MM.1S (cell line): ENCODE results near the gene CEP70.

Source experiments
- DNase-seq: peaks from one replicate; pipeline ENCODE4 v3.0.0-alpha.2; 2015
- H2AFZ ChIP-seq: fragments of 300-600 bp; sonication (generic); 2 replicates; pipeline ENCODE4 v1.6.0; 2016; ENCODE audit warnings: antibody characterized with exemption, low read length
- H3F3A ChIP-seq: fragments of 300-600 bp; sonication (generic); 2 replicates; pipeline ENCODE4 v1.6.1; 2016; ENCODE audit warnings: mild to moderate bottlenecking, antibody characterized with exemption, low read length, moderate library complexity, mixed read lengths; ENCODE audit not compliant: insufficient read depth
- H3K27ac ChIP-seq: fragments of 300-600 bp; sonication (generic); 2 replicates; pipeline ENCODE4 v1.5.1; 2016; ENCODE audit warnings: mild to moderate bottlenecking, low read length
- H3K27me3 ChIP-seq: fragments of 300-600 bp; sonication (generic); replicated peaks from 2 replicates; pipeline ENCODE4 v1.6.0; 2016; ENCODE audit warnings: low read length; ENCODE audit not compliant: insufficient read depth
- H3K36me3 ChIP-seq: fragments of 300-600 bp; sonication (generic); replicated peaks from 2 replicates; pipeline ENCODE4 v1.6.1; 2016; ENCODE audit warnings: mild to moderate bottlenecking, low read length, mixed read lengths; ENCODE audit not compliant: insufficient read depth
- H3K4me1 ChIP-seq: fragments of 300-600 bp; sonication (generic); 2 replicates; pipeline ENCODE4 v1.6.1; 2016; ENCODE audit warnings: low read length, mixed read lengths
- H3K4me2 ChIP-seq: fragments of 300-600 bp; sonication (generic); 2 replicates; pipeline ENCODE4 v1.6.0; 2016; ENCODE audit warnings: low read depth, low read length
- H3K4me3 ChIP-seq: fragments of 300-600 bp; sonication (generic); 2 replicates; pipeline ENCODE4 v1.5.1; 2016; ENCODE audit warnings: low read length, mixed read lengths
- H3K79me2 ChIP-seq: fragments of 300-600 bp; sonication (generic); 2 replicates; pipeline ENCODE4 v1.6.1; 2016; ENCODE audit warnings: mixed run types, low read length, mixed read lengths
- H3K9ac ChIP-seq: fragments of 300-600 bp; sonication (generic); 2 replicates; pipeline ENCODE4 v1.6.1; 2016; ENCODE audit warnings: low read length, mixed read lengths
- H3K9me2 ChIP-seq: fragments of 300-600 bp; sonication (generic); replicated peaks from 2 replicates; pipeline ENCODE4 v1.6.1; 2016; ENCODE audit warnings: mild to moderate bottlenecking, low read length, mixed read lengths; ENCODE audit not compliant: insufficient read depth
- H3K9me3 ChIP-seq: fragments of 300-600 bp; sonication (generic); replicated peaks from 2 replicates; pipeline ENCODE4 v1.6.1; 2016; ENCODE audit warnings: mild to moderate bottlenecking, low read length, mixed read lengths; ENCODE audit not compliant: insufficient read depth
- H4K20me1 ChIP-seq: fragments of 300-600 bp; sonication (generic); 2 replicates; pipeline ENCODE4 v1.6.1; 2016; ENCODE audit warnings: mild to moderate bottlenecking, low read length, moderate library complexity, mixed read lengths; ENCODE audit not compliant: insufficient read depth
- EZH2 ChIP-seq: fragments of 300-600 bp; sonication (generic); optimal IDR thresholded peaks from 2 replicates; pipeline ENCODE3; 2017; ENCODE audit warnings: low read depth, mild to moderate bottlenecking, antibody characterized with exemption, low read length, mixed read lengths
- EZH2phosphoT487 ChIP-seq: fragments of 300-600 bp; sonication (generic); IDR thresholded peaks from 2 replicates; pipeline ENCODE4 v1.6.1; 2018; ENCODE audit warnings: antibody characterized with exemption, low read length
- TF ChIP-seq, protein P1 (sequence below): fragments of 300-600 bp; sonication (generic); IDR thresholded peaks from 2 replicates; pipeline ENCODE4 v1.5.1; 2016; ENCODE audit warnings: antibody characterized with exemption, low read length, mixed read lengths

The CEP70 gene

GRCh38 chr3:138494607-138494929 is 99.5 kb downstream of the CEP70 start:
- Histone ChIP-seq H3K27ac (no peak overlapping the region), H2AFZ (no peak overlapping the region), H3K36me3 (no peaks in the 10 kb centered on the region), H3K9ac (no peak overlapping the region), H3K4me1 (no peaks in the 10 kb centered on the region), H3K4me2 (no peak overlapping the region), H3K9me2 (no peaks in the 10 kb centered on the region), H4K20me1 (no peaks in the 10 kb centered on the region), H3K9me3 (no peaks in the 10 kb centered on the region), H3K27me3 (no peaks in the 10 kb centered on the region), H3K79me2 (no peaks in the 10 kb centered on the region), H3K4me3 (no peak overlapping the region), H3F3A (no peaks in the 10 kb centered on the region)
- DNase-seq: no peak
- TF ChIP-seq, protein P1, sequence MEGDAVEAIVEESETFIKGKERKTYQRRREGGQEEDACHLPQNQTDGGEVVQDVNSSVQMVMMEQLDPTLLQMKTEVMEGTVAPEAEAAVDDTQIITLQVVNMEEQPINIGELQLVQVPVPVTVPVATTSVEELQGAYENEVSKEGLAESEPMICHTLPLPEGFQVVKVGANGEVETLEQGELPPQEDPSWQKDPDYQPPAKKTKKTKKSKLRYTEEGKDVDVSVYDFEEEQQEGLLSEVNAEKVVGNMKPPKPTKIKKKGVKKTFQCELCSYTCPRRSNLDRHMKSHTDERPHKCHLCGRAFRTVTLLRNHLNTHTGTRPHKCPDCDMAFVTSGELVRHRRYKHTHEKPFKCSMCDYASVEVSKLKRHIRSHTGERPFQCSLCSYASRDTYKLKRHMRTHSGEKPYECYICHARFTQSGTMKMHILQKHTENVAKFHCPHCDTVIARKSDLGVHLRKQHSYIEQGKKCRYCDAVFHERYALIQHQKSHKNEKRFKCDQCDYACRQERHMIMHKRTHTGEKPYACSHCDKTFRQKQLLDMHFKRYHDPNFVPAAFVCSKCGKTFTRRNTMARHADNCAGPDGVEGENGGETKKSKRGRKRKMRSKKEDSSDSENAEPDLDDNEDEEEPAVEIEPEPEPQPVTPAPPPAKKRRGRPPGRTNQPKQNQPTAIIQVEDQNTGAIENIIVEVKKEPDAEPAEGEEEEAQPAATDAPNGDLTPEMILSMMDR: no peak
- TF ChIP-seq EZH2phosphoT487: no peak
- no peak for TF ChIP-seq EZH2

DNA sequence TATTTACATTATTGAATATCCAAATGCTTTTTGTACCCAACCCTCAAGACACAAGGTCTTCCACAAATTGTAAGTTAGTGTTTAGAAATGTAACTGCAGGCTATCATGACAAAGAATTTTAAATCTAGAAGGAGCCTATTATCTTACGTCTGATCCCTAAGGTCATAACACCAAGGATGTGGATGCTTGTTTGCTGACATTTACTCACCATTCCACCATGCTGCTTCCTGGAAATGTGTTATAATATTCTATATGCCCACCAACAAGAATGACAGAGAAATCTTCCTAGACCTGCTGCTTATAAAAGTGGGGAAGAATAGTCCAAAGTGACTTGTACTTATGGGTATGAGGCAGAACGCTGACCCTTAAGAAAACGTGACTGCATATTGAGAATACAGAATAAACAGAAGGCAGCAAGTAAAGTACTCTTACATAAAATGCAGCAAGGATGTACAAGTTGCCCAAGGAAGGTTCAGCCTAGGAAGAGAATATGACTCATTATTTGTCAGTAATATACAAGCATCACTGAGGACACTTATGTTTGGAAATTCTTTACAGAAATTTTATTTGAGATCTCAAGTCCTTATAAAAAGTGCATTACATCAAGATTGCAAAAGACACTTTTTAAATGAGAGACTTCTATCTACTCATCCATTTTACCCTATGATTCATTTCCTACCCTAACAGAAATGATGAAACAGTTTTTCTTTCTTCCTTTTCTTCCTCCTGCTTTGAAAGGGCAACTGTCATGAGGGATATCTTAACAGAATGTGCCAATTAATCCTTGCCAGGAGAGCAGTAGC is 100.1 kb downstream of the CEP70 start:
- Histone ChIP-seq H3K9me3 (no peaks in the 10 kb centered on the region), H4K20me1 (no peaks in the 10 kb centered on the region), H3K36me3 (no peaks in the 10 kb centered on the region), H3K4me1 (no peaks in the 10 kb centered on the region), H2AFZ (no peak overlapping the region), H3K27ac (no peak overlapping the region), H3K27me3 (no peaks in the 10 kb centered on the region), H3K79me2 (no peaks in the 10 kb centered on the region), H3K9me2 (no peaks in the 10 kb centered on the region), H3K4me3 (no peak overlapping the region), H3K9ac (no peak overlapping the region), H3K4me2 (no peak overlapping the region), H3F3A (no peaks in the 10 kb centered on the region)
- DNase-seq: no peak
- TF ChIP-seq, protein P1: no peak
- no peak for TF ChIP-seq EZH2
- TF ChIP-seq EZH2phosphoT487: no peak

DNA sequence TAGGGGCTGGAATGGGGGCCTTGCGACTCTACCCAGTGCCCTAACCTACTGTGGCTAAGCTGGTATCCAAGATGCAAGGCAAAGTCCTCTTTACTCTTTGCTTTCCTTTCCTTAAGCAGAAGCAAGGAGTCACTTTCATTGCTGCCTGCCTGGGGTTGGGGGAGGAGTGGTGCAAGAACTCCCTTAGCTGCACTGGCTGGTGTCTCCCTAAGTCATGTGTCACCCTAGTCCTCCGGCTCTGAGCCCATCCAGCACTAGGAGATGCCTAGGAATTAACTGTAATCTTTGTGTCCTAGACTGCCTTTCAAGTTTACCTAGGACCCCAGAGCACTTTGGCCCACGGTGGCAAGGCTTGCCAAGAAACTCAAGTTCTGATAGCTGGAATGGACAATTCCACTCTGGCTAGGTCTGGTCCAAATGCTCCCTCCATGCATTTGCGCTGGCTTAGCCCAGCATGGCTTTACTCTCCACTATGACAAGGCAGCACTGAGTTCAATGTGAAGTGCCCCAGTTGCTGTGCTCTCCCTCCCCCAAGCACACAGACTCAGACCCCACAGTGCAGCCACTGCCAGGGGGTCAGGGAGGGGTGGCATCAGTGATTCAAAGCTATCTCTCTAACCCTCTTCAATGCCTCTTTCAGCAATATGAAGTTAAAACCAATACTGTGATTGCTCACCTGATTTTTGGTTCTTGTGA is 100.9 kb downstream of the CEP70 start:
- Histone ChIP-seq H3K9ac (no peak overlapping the region), H3K4me1 (no peaks in the 10 kb centered on the region), H2AFZ (no peak overlapping the region), H3K36me3 (no peaks in the 10 kb centered on the region), H3K27ac (no peak overlapping the region), H3F3A (no peaks in the 10 kb centered on the region), H3K4me2 (no peak overlapping the region), H3K79me2 (no peaks in the 10 kb centered on the region), H3K9me3 (no peaks in the 10 kb centered on the region), H3K27me3 (no peaks in the 10 kb centered on the region), H3K9me2 (no peaks in the 10 kb centered on the region), H3K4me3 (no peak overlapping the region), H4K20me1 (no peaks in the 10 kb centered on the region)
- TF ChIP-seq, protein P1: no peak
- DNase-seq: no peak
